Left lobe of liver (tissue), 2 donors: ENCODE measurements around the gene C1QTNF12. TPM values are rescaled to one million over a fixed set of nuclear protein-coding genes. Genes with fewer than 3 reads are reported as not detected.
A peak's percentile ranks its signal among the peaks of the same experiment; 100 is the strongest.

Source experiments
- ATAC-seq: fragments of 200-7000 bp; cut with Tn5 transposase; one replicate; pipeline ENCODE4 v1.9.1; 2020; ENCODE audit warnings: mild to moderate bottlenecking, moderate library complexity
- DNase-seq: peaks from one replicate; pipeline ENCODE4 v3.0.0-alpha.2; 2020; ENCODE audit warnings: low spot score
- total RNA-seq: library from RNA; stranded (reverse); gene quantifications from one replicate; pipeline ENCODE4 v1.2.1, GENCODE V29; 2021
- donor health status: DM: no; HTN: no; CAD: no; lungs with moderate emphysema.
- donor health status: DM: no; HTN: yes; CAD: no.

Gene C1QTNF12
- total RNA-seq, 1 donor from 2014 or later = 3.5 TPM

DNA sequence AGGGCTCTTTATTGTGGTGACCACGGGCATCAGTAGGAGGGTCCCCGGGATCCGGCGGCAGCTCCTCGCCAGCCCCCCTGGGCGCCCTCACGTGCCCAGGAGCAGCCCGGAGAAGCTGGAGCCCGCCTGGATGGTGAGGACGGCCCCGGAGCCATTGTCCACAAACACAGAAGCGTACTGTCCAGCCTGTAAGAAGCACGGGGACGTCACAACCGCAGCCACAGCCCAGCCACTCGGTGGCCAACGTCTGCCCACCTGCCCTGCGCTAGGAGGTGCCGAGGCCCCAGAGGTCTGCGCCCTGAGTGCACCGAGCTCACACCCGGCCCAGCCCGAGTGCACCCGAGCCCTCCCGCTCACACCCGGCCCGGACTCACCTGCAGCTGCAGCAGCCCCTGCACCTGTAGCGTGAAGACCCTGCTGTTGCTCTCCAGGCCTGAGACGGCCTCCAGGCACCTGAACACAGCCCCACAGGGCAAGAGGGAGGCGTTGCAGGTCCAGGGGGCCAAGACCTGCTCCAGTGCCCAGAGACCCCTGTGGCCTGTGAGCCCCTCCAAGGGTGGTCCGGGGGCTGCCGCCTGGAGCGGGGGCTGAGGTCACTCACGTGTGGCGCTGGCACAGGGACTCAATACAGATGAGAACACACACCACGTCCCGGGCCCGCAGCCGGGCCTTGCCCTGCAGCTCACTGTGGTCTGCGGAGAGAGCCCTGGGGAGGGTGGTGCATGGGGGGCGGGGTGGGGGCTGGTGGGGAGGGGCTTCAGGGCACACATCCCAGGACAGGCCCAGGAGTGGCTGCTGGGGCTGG, 3.9 kb downstream of the C1QTNF12 start:
- no peak for ATAC-seq
- DNase-seq = no peak

GRCh38 chr1:1241588-1242219, 4.8 kb downstream of the C1QTNF12 start:
- no peak for DNase-seq
- ATAC-seq = no peak

GRCh38 chr1:1240822-1241587, 5.5 kb downstream of the C1QTNF12 start:
- DNase-seq = no peak
- peak; percentile 1 for ATAC-seq

- ATAC-seq (no peak), DNase-seq (no peak)
Observed at GRCh38 chr1:1240348-1240732, 6.2 kb downstream of the C1QTNF12 start.

GRCh38 chr1:1239614-1240347, 6.7 kb downstream of the C1QTNF12 start:
- peak; percentile 71 for ATAC-seq
- DNase-seq = peak; percentile 77

DNA sequence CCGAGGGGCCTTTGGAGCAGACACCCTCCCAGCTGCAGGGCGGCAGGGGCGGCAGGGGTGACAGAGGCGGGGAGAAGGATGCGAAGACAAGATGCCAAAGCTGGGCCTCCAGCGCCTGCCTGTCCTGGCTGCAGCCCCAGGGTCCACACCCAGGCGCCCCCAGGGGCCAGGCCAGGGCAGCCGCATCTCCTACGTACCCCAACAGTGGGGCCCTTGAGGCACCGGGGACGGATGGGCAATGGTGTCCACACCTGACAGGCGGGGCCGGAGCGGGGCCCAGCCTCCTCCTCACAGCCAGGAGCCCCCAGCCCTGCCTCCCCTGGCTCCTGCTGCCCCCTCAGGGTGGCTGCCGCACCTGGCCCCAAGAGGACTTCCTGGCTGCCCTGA, 7.3 kb downstream of the C1QTNF12 start:
- DNase-seq (no peak), ATAC-seq (no peak)

GRCh38 chr1:1238702-1239178, 7.8 kb downstream of the C1QTNF12 start:
- no peak for ATAC-seq
- DNase-seq = no peak

- DNase-seq (no peak), ATAC-seq (peak; percentile 4)
Observed at GRCh38 chr1:1237874-1238701, 8.4 kb downstream of the C1QTNF12 start.

- peak; percentile 64 for ATAC-seq
- no peak for DNase-seq
Observed at GRCh38 chr1:1236945-1237873, 9.3 kb downstream of the C1QTNF12 start.

DNA sequence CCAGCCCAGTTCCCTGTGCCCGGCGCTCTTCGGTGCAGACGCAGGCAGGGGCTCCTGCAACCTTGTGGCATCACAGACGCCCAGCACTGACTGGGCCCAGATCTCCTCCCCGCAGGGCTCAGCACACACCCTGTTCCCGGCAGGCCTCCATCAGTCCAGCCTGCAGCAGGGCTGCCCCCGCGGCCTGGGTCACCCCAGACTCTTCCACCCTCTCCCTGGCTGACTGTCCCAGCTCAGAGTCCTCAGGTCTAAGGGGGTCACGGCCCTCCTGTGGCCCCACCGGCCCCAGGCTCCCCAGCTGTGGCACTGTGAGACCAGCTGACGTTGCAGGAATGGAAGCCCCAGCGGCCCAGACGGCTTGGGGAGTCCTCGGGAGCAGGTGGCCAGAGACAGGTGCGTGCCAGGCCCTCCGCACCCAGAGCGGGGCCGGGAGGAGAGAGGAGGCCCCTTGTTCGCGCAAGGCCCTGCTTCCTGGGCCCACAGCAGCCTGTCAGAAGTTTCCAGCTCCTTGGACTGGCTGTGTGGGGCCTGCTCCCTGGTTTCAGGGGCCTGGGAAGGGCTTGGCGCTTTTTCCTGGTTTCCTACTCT, 10.3 kb downstream of the C1QTNF12 start:
- ATAC-seq (no peak), DNase-seq (no peak)

- DNase-seq (no peak), ATAC-seq (no peak)
Observed at GRCh38 chr1:1235016-1235744, 11.3 kb downstream of the C1QTNF12 start.

- ATAC-seq (no peak), DNase-seq (no peak)
Observed at GRCh38 chr1:1234180-1234808, 12.2 kb downstream of the C1QTNF12 start.

DNA sequence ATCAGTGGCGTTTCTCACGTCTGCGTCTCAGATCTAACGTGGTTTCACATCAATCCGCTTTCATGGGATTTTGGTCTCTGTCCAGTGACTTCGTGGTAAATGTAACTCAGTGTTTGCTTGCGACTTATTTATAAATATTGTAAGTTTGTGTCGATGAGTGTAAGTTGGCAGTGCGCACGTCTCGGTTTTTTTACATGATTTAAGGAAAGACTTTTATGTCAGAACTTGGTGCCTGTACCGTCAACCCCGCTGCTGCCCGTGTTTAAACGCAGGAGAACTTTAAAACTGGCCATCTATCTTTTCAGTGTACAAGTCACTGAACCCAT, 13.0 kb downstream of the C1QTNF12 start:
- ATAC-seq (no peak), DNase-seq (no peak)

DNA sequence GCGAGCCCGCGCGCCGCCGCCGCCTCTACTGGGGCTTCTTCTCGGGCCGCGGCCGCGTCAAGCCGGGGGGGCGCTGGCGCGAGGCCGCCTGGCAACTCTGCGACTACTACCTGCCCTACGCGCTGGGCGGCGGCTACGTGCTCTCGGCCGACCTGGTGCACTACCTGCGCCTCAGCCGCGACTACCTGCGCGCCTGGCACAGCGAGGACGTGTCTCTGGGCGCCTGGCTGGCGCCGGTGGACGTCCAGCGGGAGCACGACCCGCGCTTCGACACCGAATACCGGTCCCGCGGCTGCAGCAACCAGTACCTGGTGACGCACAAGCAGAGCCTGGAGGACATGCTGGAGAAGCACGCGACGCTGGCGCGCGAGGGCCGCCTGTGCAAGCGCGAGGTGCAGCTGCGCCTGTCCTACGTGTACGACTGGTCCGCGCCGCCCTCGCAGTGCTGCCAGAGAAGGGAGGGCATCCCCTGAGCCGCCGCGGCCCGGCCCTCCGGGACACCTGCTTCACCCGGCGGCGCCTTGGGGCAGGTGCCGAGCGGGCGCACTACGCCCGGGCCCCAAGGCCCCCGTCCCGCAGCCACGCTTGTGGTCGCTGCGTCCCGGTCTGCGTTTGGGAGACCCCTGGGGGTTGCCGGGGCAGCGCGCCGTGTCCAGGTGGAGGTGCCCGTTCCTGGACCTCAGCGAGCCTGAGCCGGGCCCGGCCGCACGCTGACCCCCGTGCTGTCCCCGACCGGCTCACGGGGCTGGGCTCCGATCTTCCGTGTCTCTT, 13.5 kb downstream of the C1QTNF12 start:
- DNase-seq = no peak
- ATAC-seq = no peak

- DNase-seq (no peak), ATAC-seq (no peak)
Observed at GRCh38 chr1:1232208-1232795, 14.2 kb downstream of the C1QTNF12 start, which contains the start of gene B3GALT6. TSS of gene B3GALT6 (plus strand) at chr1:1232237. CDS start at chr1:1232279, 42 bp downstream.
